CD4-positive, alpha-beta T cell treated with Interleukin-1 beta for 1 hour (primary cell): Measurements from ENCODE around the gene SHC4.
"Not testable (repeated sequence)": the region's sequence is repeated elsewhere in the genome, so short reads cannot be mapped to it uniquely, and the experiment has no call there.

Source experiments
- DNase-seq, 2 donors: peaks; one replicate each; pipeline ENCODE4 v3.0.0-alpha.2; 2020 to 2022

SHC4 gene, protein sequence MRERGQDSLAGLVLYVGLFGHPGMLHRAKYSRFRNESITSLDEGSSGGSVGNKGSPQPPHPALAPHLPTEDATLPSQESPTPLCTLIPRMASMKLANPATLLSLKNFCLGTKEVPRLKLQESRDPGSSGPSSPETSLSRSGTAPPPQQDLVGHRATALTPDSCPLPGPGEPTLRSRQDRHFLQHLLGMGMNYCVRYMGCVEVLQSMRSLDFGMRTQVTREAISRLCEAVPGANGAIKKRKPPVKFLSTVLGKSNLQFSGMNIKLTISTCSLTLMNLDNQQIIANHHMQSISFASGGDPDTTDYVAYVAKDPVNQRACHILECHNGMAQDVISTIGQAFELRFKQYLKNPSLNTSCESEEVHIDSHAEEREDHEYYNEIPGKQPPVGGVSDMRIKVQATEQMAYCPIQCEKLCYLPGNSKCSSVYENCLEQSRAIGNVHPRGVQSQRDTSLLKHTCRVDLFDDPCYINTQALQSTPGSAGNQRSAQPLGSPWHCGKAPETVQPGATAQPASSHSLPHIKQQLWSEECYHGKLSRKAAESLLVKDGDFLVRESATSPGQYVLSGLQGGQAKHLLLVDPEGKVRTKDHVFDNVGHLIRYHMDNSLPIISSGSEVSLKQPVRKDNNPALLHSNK

DNA sequence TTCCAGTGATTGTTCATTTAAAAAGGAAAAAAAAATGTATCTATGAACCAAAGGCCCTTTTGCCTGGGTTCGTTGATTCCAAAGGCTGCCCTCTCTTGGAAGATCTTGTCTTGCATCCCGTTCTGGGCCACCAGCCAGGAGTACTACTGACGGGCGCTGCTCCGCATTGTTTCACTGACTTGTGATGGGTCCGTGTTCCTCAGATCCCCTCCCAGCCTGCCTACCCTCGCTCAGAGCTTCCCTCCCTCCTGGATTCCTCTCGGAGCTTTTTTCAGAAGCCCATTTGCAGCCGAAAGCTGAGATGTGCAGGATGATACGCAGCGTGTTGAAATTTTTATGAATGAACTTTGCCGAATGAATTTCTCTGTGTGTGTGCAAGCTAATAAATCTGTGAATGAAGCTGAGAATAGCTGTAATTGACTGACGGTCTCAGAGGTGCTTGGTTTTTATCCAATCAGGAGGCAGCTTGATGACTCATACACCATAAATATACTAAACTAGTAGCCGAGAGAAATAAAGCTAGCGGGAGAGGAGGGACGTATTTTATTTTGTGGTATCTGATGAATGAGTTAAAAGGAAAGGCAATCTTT, at the start of gene SHC4:
Gene SHC4, minus strand, starts transcription at position 396 of the 590 bp plus-strand sequence. CDS start 904 bp downstream, outside the sequence.
- DNase-seq: peak in 1 of 2 donors; percentile 38

DNA sequence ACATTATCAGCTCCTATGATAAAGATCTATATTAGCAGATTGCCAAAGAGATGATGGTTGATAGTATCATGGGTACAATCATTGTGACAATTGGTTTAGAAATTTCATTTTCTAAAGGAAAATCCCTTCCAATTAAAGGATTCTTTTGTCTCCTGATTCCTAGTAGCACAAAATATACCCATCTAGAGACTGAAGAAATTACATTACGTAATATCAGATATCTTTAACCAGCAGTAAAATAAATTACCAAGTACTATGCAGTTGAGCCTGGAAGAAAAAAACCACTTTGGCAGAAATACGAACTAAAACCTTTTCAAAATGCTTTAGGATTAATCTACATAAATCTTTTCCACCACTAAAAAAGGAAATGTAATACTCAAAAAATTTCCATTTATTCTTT, 35.6 kb upstream of the SHC4 start:
- no peak for DNase-seq

DNA sequence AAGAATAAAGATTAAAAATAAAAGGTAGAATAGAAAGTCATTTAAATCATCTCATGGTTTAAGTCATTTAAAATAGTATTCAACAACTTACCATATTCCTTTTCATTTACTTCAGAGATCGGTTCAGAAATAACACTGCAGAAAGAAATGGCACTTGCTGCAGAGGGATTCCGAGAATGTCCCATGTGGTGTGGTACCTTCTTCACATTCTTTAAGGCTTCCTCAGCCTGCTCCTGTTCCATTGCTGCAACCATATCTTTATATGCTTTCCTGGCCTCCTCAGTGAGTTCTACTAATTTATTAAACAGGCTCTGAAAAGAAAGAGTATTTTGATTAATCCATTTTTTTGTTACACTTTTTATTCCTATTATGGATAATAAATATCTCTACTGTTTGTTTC, 32.6 kb upstream of the SHC4 start:
- no peak for DNase-seq

DNA sequence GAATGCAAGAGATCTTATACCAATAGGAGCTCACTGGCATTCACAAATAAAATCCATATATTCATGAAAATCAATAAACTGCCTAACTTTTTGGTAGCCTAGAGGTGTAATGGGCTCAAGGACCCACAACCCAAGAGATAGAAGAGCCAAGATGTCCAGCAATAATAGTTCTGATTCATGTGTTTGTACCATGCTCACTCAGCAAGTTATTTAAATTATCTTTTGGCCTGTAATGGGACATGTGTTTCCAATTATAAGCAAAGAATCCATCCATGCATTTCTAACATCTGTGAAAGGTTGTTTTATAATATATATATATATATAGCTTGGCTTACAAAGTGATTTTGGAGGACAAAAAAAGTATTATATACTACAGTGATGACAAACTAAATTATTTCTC, 29.7 kb upstream of the SHC4 start:
- no peak for DNase-seq

DNA sequence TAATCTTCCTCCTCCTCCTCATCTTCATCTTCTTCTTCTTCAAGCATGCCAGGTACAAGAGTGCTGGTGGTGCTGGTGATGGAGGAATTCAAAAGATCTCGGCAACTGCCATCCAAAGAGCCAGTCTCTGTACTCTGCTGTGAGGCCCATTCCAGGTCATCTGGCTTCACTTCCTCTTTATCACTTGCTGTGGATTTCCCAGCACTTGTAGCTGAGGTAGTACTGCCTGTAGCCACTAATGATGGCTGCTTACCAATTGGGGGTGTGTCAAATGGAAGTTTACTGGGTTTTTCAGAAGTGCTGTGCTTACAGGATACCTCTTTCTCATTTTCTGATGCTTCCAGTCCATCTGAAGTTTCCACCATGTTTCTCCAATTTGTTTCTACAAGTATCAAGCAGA, 28.8 kb upstream of the SHC4 start:
- DNase-seq: no peak

DNA sequence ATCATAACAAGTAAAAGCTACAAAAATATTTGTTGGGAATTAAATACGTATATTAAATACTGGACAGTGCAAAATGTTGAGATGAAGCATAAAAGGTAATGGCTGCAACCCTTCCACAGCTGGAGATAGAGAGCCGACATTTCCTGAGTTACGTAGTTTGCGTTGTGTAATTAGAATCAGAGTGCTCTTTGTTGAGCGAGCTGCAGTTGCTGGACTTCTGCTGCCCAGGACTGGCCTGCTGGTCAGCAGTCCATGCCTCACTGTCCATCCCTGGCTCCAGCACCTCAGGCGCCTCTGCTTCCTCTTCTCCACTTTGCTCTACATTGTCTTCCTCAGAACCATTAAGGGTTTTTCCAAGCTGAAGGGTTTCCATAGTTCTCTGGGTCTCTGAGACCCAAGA, 28.4 kb upstream of the SHC4 start:
- no peak for DNase-seq

DNA sequence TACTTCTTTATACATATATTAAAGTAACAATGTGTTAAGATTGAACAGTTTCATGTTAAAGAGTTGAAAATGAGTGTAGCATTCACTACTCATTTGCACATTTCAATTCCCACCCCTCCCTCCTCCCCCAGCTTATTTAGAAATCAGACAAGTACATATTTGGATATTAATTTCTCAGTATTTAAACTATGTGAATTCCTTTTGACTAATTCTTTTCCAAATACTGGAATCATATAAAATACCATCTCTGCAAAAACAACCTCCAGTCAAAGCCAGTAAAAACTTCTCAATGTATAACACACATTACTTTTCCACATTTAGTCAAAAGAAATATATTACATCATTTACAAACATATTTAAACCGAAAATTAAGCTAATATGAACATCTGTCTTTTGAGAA, 25.5 kb upstream of the SHC4 start:
- DNase-seq: no peak

DNA sequence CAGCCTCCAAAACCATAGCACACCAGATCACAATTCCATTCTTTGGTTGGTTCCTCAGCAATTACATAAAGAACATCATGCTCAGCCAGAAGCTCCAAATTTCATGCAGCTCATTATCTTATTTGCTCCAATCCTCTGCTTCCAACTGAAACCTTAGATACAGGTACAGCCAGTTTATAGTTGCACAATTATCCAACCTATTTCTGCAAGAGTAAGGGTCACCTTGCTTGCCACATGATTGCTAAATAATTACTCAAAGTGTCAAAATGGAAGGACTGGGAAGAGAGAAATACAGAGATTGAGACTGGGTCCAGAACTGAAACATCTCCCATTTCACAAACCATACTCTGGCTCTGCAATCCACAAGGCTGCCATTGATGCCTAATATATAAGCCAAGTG, 23.4 kb upstream of the SHC4 start:
- no peak for DNase-seq

DNA sequence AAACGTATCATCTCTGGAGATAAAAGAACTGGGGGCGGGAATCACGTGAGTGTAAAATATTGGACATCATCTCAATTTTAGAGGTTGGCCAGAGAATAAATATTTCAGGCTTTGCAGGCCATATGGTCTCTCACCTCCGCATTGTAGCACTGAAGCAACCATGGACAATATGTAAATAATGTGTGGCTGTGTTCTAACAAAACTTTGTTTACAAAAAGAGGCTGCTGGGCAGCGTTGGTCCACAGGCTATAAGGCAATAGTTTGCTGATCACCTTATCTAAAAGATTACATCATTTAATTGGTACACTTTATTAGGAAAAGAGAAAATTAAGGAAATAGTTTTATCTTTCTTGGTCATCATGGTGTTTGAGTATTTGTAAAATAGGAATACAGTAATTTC, 22.5 kb upstream of the SHC4 start:
- DNase-seq: no peak

DNA sequence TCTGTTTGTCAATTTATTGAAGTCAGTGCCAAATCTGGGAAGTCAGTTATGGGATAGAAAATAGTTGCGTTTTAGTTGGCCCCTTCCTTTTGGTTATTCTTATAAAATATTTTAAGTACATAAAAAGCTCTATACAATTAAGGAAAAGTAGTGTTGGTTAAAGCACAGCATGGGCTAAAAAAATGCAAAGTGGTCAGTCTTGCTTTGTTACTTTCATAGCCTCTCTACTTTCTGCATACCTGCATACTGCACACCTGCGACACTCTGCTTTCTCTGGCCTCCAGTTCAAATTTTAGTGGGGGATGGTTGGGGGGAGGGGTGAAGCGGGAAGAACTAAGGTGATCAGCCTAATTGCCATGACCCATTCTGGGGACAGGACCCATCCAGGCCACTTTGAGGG, 21.8 kb upstream of the SHC4 start:
- no peak for DNase-seq

DNA sequence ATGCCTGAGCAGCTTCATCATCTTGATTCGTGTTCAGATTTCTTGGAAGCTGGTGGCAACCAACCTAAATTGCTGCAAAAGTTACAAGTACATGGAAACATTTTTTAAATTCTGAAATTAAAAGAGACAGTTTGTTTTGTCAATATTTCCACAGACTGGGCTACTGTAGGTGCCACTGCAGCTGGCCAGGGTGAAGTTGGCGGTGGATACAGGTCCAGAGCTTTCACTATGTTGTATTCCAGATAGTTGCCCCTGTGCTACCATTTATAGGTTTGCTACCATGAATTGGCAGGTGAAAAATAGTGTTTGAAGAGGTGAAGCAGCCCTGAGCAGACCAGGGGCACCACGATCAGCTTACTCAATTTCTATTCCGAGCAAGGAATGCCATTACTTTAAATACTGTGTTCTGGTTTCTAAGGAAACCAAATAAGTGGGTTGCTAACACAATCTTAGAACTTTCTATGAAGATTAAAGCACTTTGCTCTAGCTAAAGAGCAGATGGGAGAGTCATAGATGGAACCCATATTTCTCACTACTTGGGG, 21.2 kb upstream of the SHC4 start:
- no peak for DNase-seq

DNA sequence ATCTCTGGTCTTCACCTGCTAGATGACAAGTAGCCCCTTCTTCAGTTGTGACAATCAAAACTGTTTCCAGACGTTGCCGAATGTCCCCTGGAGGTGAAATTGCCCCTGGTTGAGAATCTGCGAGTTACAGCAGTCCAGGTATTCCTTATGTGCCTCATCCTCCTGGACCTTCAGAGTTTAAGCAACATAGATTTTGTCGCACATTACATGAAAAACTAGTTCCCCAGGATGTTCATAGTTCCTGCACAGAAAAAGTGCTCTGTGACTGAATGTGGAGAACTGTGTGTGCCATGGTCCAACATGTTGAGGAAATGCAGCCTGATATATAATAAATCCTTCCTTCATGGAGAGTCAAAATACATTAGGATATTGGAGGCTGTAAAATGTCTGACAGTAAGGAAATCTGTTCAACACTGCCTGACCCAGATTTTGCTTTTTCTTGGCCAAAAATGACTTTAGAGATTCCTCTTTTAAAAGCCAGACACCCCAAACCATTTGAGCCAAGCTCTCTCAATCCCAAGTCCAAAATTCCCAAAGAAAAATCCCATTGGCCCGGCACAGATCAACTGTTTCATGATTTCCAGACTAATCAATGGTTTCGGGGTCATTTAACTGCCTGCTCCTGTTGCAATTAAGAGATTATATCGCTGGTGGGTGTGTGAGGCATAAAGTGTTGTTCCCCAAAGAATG, 20.4 kb upstream of the SHC4 start:
- DNase-seq: no peak

DNA sequence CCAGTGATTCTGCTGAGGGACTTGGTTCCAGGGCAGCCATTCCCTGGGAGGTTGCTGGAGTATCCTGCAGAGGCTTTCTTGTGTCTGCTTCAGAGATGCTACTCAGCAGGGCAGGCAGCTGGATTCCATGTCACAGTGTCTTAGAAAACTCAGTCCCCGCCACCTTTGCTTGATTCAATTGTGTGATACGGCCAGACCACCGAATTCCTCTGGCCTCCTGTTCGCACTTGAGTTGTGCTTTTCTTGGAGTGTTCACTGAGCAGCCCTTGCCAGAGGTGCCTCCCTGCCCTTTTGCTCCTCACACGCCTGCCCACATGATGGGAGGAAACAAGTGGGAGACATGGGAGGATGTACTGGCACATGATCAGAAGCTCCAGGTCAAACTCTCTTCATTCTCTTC, 19.6 kb upstream of the SHC4 start:
- no peak for DNase-seq

DNA sequence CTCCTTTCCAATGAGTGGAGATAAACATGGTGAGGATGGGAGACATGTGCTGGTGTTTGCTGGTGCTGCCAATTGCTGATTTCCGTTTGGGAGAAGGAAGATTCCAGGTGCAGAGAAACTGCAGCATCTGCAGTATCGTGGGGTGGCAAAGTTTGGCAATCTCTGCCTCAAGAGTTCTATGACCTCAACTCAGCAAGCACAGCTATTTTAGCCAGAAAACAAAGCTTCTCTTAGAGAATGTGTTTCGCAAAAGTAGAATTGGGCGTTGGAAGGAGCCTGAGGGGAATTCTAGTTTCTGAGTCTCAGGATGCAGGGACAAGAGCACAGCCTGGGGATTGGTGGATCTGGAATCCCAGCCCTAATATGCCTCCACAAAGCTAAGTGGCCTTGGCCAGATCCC, 18.2 kb upstream of the SHC4 start:
- no peak for DNase-seq

DNA sequence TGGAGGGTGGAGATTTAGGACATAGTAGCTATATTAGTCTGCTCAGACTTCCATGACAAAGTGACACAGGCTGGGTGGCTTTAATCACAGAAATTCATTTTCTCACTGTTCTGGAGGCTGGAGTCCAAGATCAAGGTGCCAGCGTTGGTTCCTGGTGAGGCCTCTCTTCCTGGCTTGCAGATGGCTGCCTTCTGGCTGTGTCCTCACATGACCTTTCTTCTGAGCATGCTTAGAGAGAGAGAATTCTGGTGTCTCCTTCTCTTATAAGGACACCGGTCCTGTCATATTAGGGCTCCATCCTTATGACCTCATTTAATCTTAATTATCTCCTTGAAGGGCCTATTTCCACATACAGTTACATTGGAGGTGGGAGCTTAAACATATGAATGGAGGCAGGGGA, 14.9 kb upstream of the SHC4 start:
- DNase-seq: no peak

DNA sequence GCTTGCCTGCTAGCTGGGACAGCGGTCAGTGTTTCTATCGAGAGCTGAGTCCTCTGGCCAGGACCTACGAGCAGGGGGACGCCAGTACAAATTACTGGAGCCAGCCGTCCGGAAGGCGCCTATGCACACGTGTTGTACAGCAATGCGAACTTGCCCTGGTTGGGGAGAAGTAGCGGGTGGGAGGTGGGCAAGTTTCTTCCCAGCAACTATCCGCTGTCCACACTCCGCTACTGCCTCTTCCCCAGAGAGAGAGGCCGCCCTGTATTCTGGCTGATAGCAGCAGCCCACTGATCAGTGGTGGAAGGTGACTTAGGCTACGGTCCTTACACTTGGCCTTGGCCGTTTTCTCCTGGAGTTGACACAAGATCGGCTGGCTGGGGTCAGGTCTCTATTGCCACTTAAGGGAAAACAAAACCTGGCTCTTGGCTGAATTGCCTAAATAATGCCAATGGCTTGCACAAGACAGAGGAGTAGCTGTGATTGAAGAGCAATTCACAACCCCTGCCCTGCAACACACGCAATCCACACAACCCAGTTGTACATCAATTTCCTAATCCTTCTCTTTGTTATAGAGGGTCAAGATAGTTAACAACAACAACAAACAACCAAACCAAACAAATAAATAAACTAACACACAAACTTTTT, 12.8 kb upstream of the SHC4 start:
- DNase-seq: no peak

DNA sequence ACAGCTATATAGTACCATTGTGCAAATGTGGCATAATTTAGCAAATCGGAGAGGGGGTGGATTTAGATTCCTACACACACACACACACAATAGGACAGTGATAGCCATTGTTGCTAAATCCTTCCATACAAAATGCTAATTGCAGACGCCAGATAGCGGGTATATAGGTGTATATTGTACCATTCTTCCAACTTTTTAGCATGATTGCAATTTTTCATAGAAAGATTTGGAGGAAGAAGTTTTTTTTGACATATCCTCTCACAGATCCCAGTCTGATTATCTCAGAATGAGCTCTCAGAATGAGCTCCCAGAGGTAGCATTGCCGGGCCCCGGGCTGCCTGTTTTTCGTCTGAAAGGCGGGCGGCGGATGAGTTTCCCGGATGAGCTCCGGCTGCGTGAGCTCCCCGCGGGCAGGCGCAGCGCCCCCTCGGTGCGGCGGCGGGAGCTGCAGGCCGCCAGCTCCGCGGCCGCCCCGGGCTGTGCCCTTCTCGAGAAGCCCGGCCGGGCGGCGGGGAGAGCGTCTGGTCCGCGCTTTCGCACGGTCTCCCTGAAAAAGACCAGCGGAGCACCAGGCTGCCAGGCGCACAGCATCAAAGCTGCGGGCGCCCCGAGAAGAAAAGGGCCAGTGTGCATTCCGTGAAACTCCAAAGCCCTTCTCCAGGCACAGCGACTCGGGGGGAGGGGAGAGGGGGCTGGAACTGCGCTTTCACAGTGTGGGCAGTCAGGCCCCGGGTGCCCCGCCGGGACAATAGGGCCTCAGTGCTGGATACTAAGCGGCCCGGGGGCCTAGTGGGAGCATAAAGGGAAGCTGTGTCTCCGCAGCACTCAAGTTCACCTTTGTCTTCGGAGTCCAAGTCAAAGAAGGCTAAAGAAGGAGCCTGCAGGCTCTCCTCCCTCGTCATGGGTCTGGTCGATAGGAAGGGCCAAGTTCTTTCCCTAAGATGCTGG, 12.0 kb upstream of the SHC4 start:
- DNase-seq: peak; percentile 65 to 67

DNA sequence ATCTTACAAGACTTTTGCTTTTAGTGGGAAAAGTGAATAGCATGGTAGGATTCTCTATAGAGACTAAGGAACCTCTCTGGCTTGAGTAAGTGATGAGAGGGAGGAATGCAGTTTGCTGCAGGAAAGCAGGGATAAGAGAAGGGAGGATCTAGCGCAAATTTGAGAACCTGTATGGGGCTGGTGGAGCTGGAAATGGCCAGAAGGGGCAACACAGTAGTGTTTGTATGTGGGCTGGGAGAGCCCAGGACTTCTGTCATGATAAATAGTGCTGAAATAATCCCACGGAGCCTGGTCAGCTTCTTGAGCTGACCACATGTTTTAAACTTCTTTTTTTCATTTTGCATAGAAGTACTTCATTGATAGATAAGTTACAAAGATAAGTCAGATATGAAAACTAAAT, 11.2 kb upstream of the SHC4 start:
- no peak for DNase-seq

DNA sequence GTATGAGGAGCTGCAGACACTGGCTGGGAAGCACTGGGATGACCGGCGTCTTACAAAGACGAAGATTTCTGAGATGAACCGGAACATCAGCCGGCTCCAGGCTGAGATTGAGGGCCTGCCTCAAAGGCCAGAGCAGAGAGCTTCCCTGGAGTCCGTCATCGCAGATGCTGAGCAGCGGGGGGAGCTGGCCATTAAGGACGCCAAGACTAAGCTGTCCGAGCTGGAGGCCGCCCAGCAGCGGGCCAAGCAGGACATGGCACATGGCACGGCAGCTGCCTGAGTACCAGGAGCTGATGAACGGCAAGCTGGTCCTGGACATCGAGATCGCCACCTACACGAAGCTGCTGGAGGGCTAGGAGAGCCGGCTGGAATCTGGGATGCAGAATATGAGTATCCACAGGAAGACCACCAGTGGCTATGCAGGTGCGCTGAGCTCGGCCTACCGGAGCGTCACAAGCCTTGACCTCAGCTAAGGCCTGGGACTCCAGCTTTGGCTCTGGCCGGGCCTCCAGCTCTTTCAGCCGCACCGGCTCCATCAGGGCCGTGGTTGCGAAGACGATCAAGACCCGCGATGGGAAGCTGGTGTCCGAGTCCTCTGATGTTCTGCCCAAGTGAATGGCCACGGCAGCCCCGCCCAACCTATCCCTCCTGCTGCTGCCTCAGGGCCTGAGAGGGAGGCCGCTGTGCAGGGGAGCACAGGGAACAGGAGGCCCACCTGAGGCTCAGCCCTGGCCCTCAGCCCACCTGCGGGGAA, 9.2 kb upstream of the SHC4 start:
- no peak for DNase-seq

DNA sequence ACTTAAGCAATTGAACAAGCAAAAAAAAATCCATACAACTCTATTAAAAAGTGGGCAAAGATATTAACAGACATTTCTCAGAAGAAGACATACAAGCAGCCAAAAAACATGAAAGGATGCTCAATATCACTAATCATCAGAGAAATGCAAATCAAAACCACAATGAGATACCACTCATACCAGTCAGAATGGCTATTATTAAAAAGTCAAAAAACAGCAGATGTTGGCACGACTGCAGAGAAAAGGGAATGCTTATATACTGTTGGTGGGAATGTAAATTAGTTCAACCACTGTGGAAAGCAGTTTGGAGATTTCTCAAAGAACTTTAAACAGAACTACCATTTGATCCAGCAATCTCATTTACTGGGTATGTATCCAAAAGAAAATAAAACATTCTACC, 7.2 kb upstream of the SHC4 start:
- not testable (repeated sequence) for DNase-seq

DNA sequence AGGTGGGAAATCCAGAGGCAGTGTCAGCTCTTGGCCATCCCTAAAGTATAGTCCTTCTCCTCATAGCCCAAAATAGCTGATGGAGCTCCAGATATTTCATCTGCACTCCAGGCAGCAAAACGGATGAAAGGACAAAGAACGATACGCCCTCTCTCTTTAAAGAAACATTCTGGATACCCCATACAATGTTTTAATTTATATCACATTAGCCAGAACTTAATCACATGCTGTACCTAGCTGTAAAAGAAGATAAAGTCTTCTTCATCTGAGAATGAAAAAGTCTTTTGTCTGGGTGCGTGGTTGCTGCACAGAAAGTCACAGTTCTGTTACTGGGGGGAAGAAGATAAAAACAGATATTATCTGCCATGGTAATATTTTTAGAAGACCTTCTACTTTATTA, 4.3 kb upstream of the SHC4 start:
- no peak for DNase-seq
